SK-MEL-5 (cell line): ENCODE results near the gene PRKAG2. TPM values are rescaled to one million over a fixed set of nuclear protein-coding genes. Genes with fewer than 3 reads are reported as not detected.

ENCODE experiments used
- DNase-seq: peaks from one replicate; pipeline ENCODE4 v3.0.0-alpha.2; 2016; ENCODE audit warnings: low read depth, low spot score
- in situ Hi-C: cut with HindIII; loops from 2 replicates; pipeline ENCODE4 v1.10.0; 2016; ENCODE audit warnings: low sequenced_read_pairs, high pct_unique_total_duplicates, low pct_unique_long_range_greater_than_20kb
- total RNA-seq: library from RNA; depleted of rRNA; stranded (reverse); fragments of >200 nt; shearing (Covaris generic); gene quantifications from 2 replicates; pipeline ENCODE4 v1.2.3, GENCODE V29; 2014

Gene PRKAG2
- total RNA-seq, 1 experiment from 2014 or later: 8.8 TPM

- DNase-seq: no peak
Measured at GRCh38 chr7:151672716-151673115, 204.2 kb downstream of the PRKAG2 start.

DNA sequence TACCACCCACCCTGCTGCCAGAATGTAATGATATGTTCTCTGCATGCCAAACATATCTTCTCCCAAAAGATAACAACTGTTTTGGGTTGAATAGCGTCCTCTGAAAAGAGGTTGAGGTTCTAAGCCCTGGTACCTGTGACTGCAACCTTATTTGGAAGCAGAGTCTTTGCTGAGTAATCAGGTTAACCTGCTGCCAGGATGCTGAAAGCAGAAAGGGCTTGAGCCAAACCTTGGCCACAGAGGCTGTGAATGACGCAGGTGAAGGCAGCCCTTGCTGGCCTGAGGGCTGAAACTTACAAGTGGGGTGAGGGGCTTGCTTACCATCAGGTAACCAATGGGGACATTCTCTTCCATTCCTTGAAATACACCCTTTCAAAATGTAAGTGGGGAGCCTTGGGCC, 205.4 kb downstream of the PRKAG2 start:
- no peak for DNase-seq
- in situ Hi-C loops: no loop called here

More at GRCh38 chr7:151672716-151673115, 204.2 kb downstream of the PRKAG2 start:
- in situ Hi-C loops: no loop called here

DNA sequence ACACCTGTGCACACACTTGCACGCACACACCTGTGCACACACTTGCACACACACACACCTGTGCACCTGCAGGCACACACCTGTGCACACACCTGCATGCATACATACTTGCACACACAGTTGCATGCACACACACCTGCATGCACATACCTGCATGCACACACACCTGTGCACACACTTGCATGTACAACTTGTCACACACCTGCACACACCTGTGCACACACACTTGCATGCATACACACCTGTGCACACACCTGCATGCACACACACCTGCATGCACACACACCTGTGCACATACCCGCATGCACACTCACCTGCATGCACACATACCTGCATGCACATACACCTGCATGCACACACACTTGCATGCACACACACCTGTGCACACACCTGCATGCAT, 207.2 kb downstream of the PRKAG2 start:
- in situ Hi-C loops: no loop called here
- DNase-seq: no peak

DNA sequence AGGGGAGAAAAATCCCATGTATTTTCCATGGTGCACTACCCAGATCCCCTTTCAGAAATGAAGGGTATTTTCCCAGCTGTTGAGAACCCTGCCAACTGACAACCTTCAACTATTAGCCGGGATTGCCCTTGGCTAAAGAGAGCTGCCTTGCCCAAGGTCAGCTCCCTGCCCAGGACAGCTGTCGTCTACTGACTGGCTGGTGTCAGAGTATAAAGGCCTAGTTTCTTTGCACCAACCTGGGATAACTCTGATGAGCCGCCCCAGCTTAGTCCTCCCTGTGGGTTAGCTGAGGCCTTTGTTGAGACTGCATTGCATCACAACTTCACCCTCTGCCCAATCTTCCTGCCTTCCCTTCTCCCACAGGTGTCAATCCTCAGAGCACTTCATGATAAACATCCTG, 210.0 kb downstream of the PRKAG2 start:
- in situ Hi-C loops: no loop called here
- DNase-seq: no peak

- DNase-seq: no peak
- in situ Hi-C loops: no loop called here
Measured at GRCh38 chr7:151665368-151665767, 211.5 kb downstream of the PRKAG2 start.

DNA sequence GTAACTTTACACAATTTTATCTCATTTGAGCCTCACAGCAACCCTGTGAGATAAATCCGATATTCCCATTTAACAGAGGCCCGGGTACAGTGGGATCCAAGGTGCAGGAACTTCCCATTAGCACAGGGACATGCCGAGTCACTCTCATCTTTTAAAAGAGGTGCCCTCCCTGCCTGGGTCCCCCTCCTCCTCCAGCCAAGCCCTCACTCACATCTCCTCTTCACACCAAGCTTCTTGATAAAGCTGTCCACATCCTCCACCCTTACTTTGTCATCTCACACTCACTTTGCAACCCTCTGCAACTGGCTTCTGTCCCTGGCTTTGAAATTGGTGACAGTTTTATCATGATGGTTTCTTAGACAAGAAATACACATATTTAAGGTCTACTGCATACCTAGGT, 212.6 kb downstream of the PRKAG2 start:
- no peak for DNase-seq
- in situ Hi-C loops: no loop called here

DNA sequence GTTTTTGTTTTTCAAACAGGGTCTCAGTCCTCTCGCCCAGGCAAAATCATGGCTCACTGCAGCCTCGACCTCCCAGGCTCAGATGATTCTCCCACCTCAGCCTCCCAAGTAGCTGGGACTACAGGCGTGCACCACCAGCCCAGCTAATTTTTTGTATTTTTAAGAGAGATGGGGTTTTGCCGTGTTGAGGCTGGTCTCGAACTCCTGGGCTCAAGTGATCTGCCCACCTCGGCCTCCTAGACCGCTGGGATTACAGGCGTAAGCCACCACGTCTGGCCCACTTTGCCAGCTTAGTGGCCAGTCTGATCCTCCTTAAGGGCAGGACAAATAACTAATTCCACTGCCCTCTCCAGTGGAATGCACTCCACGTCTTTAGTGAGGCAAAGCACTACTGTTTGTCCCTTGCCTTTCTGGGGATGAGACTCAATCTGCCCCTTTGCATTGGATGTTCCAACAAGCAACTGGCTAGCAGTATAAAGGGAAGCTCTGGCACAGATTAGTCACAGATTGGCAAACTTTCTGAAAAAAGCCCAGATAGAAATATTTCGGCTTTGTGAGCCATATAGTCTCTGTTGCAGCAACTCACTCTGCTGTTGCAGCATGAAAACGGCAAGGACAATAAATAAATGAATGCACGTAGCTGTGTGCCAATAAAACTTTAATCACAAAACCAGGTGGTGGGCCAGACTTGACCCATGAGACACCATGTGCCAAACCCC, 213.4 kb downstream of the PRKAG2 start:
- DNase-seq: no peak
- in situ Hi-C loops: no loop called here

GRCh38 chr7:151662251-151662826, 214.6 kb downstream of the PRKAG2 start:
- no peak for DNase-seq
- in situ Hi-C loops: no loop called here

- in situ Hi-C loops: no loop called here
- DNase-seq: no peak
Measured at GRCh38 chr7:151661587-151661986, 215.3 kb downstream of the PRKAG2 start.

DNA sequence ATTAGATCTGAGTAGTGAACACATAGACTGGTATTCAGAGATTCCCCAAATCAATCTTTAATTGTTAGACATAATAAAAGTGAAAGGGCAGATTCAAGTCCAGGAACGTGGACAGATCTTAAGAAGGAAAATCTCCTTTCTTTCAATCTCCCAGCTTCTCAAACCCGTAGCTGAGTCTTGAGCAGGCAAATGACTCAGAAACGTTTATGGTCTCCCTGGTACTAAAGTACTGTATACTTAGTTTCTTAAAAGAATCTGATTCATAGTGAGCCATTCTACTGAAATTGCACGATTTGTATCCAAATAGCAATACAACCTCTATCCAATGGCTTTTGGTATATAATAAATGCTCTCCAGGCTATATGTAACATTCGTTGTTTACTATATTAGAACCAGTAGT, 216.8 kb downstream of the PRKAG2 start:
- in situ Hi-C loops: no loop called here
- DNase-seq: no peak

DNA sequence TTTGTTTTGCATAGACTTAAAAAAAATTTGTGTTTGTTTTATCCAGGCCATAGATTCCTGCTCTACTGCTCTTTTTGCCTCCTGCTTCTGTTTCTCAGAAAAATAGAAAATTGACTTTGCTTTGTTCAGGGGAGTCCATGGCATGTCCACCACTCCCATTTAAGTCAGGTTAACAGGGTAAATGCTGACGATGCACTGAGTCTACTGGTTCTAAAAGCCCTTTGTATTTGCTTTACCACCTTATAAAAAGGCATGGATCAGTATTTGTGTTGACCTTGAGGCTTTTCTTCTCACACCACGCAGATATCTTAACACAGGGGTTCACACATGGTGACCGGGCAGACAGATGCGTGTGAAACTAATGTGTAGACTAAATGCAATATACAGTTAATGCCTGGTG, 217.7 kb downstream of the PRKAG2 start:
- in situ Hi-C loops: no loop called here

DNA sequence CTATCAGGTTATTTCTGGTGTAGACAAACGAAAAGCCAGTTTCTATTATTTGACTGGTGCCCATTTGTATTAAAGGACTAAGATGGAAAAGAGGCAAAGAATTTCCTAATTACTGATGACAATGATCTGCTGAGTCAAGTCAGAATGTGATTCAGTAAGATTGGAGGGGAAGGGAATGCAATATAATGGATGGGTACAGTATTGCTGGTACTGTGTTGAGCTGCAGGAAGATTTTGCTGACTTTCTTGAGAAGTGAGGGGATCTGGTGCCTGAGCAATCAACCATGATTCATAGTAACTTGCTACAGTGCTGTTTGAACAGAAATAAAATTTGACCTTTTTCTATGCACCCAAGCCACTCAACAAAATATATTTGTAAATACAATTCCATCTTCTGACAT, 218.1 kb downstream of the PRKAG2 start:
- in situ Hi-C loops: no loop called here
- DNase-seq: no peak

More for the DNA sequence above, 217.7 kb downstream of the PRKAG2 start:
- no peak for DNase-seq

GRCh38 chr7:151657173-151657572, 219.7 kb downstream of the PRKAG2 start:
- DNase-seq: no peak
- in situ Hi-C loops: no loop called here

DNA sequence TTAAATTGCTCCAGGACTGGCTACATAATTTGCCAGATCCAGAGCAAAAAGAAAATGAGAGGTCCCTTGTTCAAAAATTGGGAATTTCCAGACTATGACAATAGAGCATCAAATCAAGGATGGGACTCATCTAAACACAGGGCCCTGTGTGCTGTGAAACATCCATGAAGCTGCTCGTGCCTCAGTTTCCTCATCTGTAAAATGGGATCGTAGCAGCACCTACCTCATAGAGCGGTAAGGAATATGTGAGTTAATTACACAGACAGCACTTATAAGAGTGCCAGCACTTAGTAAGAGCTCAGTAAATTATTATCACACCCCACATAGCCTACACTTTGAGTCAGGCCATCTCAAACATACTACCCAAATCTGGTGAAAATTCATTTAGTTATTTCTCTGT, 221.4 kb downstream of the PRKAG2 start:
- in situ Hi-C loops: no loop called here
- DNase-seq: no peak

DNA sequence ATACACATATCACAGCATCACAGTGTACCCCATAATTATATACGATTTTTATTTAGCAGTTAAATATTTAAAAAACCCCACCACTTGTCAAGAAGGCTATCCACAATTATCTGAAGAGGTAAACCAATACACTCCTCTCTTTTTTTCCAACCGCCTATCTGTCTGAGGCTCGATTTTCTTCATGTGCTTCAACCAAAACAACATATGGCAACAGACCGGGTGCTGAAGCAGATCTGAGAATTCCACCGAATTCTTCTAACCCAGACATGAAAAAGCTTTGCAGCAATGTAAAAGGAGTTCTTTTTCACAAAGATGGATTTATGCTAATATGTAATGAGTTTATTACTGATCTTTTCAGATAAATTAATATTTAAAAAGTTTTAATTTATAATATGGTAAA, 224.8 kb downstream of the PRKAG2 start:
- no peak for DNase-seq
- in situ Hi-C loops: no loop called here

DNA sequence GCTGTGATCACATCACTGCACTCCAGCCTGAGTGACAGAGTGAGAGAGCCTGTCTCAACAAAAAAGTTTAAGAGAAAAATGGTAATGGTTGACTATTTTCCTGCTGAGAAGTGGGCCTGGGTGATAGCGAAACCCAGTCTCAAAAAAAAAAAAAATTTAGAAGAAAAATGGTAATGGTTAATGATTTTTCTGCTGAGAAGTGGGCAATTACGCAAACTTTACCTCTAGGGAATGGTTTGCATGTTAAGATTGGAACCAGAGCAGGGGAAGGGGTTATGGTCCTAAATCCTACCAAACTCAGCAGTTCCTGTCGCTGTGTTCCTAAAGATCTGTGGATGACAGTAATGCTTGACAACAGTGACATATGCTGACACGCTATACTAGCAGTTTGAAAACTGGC, 226.8 kb downstream of the PRKAG2 start:
- in situ Hi-C loops: no loop called here
- no peak for DNase-seq

DNA sequence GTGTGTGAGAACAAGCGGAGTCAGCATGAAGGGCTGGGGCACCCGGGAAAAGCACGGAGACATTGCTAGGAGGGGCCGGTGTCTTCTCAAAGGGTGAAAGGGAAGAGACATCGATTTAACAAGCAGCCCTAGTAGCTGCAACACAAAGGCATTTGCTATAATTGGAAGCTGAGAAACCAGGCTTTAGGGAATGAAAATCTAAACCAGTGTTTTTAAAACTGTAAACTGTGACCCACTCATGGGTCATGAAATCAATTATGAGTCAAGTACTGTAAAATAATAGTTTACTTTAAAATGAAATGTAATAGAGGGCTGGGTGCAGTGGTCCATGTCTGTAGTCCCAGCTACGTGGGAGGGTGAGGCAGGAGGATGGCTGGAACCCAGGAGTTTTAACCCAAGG, 228.5 kb downstream of the PRKAG2 start:
- in situ Hi-C loops: no loop called here
- no peak for DNase-seq

DNA sequence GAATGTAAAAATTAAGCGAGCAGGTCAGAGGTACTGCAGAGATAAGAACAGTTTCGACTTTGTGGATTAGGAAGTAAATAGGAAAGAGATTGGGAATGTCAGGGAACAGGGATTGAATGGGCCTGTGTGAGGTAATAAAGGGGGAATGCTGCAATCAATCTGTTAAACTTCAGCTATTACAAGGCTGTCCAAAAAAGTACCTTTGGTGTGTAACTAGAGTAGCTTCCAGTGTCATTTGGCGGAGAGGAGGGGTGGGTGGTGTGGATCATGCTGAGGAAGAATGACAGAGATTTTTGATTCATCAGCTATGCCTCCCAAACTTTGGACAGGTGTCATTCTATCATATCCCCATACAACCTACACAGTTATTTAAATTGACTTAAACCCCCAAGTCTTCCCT, 229.0 kb downstream of the PRKAG2 start:
- DNase-seq: no peak
- in situ Hi-C loops: no loop called here

- no peak for DNase-seq
- in situ Hi-C loops: no loop called here
Measured at GRCh38 chr7:151647006-151647405, 229.9 kb downstream of the PRKAG2 start.
